ENCODE measurements around the gene PRKCSH. TPM values are rescaled to one million over a fixed set of nuclear protein-coding genes. Genes with fewer than 3 reads are reported as not detected.
"Not testable (repeated sequence)": the region's sequence is repeated elsewhere in the genome, so short reads cannot be mapped to it uniquely, and the experiment has no call there.

Gene PRKCSH
- polyA plus RNA-seq, 4 donors = 306 to 374 (median 342) TPM

GRCh38 chr19:11468266-11468845 is 32.9 kb downstream of the PRKCSH start:
- DNase-seq (ENCODE audit: low read depth in 4 of 4, low spot score in 3 of 4) = not testable (repeated sequence)

GRCh38 chr19:11473725-11474124 is 38.3 kb downstream of the PRKCSH start:
- DNase-seq (ENCODE audit: low read depth in 4 of 4, low spot score in 3 of 4) = no peak

DNA sequence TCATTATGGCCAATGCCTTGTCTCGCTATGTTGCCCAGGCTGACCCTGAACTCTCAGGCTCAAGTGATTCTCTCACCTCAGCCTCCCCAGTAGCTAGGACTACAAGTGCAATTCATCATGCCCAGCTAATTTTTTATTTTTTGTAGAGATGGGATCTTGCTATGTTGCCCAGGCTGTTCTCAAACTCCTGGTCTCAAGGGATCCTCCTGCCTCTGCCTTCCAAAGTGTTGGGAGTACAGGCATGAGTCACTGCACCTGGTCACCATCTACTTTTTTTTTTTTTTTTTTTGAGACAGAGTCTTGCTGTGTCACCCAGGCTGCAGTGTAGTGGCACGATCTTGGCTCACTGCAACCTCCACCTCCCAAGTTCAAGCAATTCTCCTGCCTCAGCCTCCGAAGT is 39.9 kb downstream of the PRKCSH start:
- DNase-seq (ENCODE audit: low read depth in 4 of 4, low spot score in 3 of 4) = not testable (repeated sequence)

DNA sequence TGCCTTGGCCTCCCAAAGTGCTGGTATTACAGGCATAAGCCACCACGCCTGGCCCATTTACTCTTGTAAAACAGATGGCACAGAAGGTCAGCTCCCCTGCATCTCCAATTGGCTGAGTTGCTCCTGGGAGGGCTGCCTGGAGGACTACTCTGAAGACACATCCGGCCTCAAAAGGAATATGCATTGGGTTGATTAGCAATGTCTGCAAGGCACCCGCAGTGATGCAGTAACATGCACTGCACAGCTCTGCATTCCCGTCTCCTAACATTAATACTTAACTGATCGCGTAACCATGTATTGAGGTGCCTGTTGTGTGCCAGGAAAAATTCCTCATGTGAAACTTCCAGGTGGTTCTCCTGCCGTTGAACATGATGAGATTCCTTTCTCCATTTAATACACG is 40.4 kb downstream of the PRKCSH start:
- DNase-seq (ENCODE audit: low read depth in 4 of 4, low spot score in 3 of 4) = no peak

- DNase-seq (ENCODE audit: low read depth in 4 of 4, low spot score in 3 of 4) = no peak
Observed at GRCh38 chr19:11478167-11479089, 43.0 kb downstream of the PRKCSH start.

DNA sequence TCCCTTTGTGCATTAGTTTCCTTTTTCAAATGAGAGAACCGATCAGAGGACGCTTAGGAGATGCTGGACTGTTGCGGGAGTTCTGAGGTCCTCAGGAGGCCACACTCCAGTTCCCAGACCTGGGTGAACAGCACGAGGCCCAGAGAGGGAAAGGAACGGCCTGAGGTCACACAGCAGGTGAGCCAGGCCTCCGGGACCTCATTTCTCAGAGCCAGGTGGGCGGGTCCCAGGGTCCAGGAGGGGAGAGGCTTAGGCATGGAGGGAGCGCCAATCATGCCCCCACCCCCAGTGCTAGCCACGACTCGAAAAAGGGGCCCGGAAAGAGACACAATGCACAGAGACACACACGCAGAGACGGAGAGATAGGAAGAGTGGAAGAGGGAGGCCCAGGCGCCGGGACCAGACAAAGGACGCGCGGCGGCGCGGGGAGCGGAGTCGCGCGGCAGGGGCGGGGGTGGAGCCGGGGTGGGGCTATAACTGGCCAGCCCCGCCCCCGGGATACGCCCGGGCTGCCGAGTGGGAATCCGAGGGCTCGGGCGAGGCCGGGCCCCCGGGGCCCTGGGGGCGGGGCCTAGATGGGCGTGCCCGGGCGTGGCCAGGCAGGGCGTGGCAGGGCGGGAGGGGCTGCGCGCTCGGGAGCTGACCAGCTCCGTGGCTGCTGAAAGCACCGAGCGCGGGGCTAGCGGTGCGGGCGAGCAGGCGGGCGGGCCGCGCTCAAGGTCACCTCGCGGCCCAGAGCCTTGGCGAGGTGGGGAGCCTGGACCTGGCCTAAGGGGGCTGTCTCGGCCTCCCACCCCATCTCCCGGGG is 43.9 kb downstream of the PRKCSH start:
- DNase-seq (ENCODE audit: low read depth in 4 of 4, low spot score in 3 of 4) = no peak

- DNase-seq (ENCODE audit: low read depth in 4 of 4, low spot score in 3 of 4) = no peak
Observed at GRCh38 chr19:11479898-11480714, 44.7 kb downstream of the PRKCSH start.

- DNase-seq (ENCODE audit: low read depth in 4 of 4, low spot score in 3 of 4) = no peak
Observed at GRCh38 chr19:11480715-11481533, 45.5 kb downstream of the PRKCSH start, which contains the start of gene ELAVL3. TSS of gene ELAVL3 (minus strand) at chr19:11481046. CDS start at chr19:11480608, 438 bp downstream.

DNA sequence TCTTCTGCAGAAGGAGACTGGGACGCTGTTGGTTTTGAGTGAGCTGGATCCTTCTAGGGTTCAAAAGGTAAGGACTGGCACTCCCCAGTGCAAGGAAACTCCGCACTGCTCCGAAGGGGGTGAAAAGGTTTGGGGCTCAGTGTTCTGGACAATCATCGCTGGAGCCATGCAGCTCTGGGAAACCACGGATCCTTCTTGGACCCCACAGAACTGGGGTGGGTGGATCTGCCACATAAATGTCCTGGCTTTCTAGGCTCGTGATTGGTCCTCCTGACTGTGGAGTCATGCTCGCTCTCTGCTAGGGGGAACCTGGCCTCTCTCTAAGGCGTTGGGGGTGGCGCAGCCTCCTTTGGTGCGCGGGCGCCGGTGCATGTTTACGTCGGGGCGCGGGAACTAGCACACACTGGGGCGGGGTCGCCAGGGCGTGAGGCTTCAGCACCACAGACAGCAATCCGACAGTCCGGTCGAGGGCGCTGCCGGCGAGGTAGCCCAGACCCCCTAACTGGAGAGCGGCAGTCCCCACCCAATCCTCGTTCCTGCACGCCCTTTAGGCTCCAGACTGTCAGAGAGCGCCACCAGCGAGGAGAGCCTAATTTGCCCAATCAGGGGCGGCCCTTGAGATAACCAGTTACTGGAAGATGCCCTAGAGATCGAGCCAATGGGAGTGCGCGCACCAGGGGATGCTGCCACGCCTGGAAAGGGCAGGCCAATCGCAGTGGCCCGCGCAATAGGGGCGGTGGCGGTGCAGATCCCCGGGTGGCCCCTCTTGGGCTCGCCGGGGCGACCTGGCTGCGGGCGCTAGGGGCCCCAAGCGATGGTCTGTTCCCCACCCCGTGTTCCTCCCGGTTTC is 46.3 kb downstream of the PRKCSH start:
- DNase-seq (ENCODE audit: low read depth in 4 of 4, low spot score in 3 of 4) = no peak

DNA sequence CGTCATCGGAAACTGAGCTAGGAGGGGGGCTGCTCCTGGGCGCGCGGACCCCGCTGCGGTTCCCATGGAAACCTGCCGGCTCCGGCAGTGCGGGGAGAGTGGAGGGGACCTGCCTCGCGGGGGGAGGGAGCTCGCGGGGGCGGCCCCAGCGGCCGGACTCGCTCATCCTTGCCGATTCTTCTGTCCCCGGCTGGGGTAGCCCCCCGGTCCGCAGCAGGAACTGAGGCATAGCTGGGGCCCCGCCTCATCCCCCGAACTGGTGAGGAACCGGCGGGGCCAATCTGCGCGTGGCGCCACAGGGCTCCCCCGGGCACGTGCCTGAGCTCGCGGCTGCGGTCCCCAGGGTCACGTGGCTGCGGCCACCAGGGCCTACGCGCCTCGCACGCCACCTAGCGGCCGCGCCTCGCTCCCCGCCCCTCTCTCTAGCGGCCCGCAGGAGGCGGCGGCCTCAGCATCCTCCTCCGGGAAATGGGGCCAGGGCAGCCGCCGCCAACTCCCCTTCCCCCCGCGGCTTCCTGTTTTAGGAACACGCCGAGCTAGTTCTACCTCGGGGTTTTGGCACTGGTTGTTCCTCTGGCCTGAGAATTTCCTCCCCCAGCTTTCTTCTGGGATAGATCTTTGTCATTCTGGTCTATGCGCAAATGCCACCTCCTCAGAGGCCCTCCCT is 47.1 kb downstream of the PRKCSH start:
- peak in 3 of 4 donors; percentile 33 to 44 (median 44) for DNase-seq (ENCODE audit: low read depth in 4 of 4, low spot score in 3 of 4)

DNA sequence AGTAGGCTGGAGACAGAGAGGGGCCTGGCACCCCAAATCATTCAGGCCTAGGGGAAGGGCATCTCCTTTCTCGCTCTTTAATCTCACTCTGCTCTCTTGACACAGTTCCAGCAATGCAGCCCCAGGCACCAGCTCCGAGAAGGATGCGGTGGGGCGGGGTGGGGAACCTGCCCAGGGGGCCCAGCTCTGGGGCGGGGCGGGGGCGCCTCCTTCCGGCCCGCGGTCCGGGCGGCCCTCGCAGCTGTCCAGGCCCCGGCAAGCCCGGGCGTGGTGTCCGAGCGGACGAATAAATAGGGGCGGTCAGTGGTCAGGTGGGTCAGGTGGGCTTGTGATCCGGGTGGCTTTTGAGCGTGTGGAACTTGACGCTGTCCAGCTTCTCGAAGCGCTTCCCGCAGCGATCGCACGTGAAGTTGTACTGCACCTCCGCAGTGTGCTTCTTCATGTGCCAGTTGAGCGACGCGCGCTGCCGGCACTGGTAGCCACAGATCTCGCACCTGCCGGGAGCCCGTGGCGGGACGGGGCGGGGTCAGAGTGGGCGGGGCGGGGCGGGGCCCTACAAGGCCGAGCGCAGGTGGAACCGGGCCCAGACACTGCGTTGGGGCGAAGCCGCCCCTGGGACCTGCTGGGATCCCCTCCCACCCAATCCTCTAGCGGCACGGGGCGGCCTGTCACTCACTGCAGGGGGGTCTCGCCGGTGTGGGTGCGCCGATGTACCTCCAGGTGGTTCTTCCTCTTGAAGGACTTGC is 48.1 kb downstream of the PRKCSH start:
- no peak for DNase-seq (ENCODE audit: low read depth in 4 of 4, low spot score in 3 of 4)

- DNase-seq (ENCODE audit: low read depth in 4 of 4, low spot score in 3 of 4) = no peak
Observed at GRCh38 chr19:11485245-11485837, 49.9 kb downstream of the PRKCSH start.

- DNase-seq (ENCODE audit: low read depth in 4 of 4, low spot score in 3 of 4) = no peak
Observed at GRCh38 chr19:11486661-11487503, 51.4 kb downstream of the PRKCSH start.

DNA sequence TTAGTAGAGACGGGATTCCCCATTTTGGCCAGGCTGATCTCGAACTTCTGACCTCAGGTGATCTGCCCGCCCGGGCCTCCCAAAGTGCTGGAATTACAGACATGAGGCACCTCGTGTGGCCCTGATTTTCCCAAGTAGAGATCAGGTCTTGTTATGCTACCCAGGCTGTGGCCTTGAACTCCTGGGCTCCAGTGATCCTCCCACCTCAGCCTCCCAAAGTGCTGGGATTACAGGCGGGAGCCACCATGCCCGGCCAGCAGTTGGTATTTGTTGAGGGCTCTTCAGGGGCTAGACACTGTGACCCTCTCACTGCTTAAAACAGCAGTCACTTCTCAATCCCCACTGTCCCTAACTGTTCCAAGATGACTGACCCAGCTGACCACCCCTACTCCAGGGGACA is 53.9 kb downstream of the PRKCSH start:
- DNase-seq (ENCODE audit: low read depth in 4 of 4, low spot score in 3 of 4) = no peak

GRCh38 chr19:11494634-11495285 is 59.3 kb downstream of the PRKCSH start:
- DNase-seq (ENCODE audit: low read depth in 4 of 4, low spot score in 3 of 4) = no peak
